Occipital lobe (tissue), 2 donors: ENCODE results near the gene PPP1R3E. TPM values are rescaled to one million over a fixed set of nuclear protein-coding genes. Genes with fewer than 3 reads are reported as not detected.
A peak's percentile ranks its signal among the peaks of the same experiment; 100 is the strongest.
"Not testable (repeated sequence)": the region's sequence is repeated elsewhere in the genome, so short reads cannot be mapped to it uniquely, and the experiment has no call there.

Experiments used
- DNase-seq: peaks from one replicate; lab custom pipeline; 2025; lab: John Stamatoyannopoulos, UW
- total RNA-seq: library from RNA; depleted of rRNA; stranded (reverse); fragments of >200 nt; gene quantifications from one replicate; pipeline ENCODE4 v1.2.3, GENCODE V29; 2014

The PPP1R3E gene, protein sequence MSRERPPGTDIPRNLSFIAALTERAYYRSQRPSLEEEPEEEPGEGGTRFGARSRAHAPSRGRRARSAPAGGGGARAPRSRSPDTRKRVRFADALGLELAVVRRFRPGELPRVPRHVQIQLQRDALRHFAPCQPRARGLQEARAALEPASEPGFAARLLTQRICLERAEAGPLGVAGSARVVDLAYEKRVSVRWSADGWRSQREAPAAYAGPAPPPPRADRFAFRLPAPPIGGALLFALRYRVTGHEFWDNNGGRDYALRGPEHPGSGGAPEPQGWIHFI
- total RNA-seq: 5.8 TPM

DNA sequence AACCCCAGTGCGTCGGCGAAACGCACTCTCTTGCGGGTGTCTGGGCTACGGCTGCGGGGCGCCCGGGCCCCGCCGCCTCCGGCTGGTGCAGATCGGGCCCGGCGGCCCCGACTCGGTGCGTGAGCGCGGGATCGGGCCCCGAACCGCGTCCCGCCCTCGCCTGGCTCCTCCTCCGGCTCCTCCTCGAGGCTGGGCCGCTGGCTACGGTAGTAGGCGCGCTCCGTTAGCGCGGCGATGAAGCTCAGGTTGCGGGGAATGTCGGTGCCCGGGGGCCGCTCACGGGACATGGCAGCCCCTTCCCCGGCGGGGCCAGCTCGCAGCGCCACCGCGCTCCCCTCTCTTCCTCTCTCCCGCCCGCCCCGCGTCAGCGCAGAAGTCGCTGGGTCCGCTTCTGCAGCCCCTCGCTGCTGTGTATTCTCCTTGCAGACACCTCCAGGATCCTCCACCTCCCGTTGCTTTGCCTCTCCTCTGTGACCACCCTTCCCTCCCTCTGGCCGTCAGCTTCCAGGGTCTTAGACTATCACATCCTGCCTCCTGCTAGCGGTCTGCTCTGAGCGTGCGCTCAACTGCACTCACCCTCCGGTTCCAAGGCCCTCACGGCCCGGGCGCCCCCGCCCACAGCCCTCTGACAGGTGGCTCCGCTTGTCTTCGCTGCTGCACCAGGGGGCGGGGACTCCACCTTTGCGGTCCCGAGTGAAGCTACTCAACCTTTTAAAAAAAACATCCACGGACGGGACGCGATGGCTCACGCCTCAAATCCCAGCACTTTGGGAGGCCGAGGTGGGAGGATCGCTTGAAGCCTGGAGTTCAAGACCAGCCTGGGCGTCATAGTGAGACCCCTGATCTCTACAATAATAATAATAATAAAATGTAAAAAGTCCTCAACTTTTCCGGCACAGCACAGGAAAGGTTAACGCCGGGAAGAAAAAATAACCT, at the start of gene PPP1R3E:
Gene PPP1R3E (minus strand): TSS at position 570 of the 936 bp plus-strand sequence. CDS start 283 bp downstream, at position 287.
- DNase-seq: peak; percentile 61

DNA sequence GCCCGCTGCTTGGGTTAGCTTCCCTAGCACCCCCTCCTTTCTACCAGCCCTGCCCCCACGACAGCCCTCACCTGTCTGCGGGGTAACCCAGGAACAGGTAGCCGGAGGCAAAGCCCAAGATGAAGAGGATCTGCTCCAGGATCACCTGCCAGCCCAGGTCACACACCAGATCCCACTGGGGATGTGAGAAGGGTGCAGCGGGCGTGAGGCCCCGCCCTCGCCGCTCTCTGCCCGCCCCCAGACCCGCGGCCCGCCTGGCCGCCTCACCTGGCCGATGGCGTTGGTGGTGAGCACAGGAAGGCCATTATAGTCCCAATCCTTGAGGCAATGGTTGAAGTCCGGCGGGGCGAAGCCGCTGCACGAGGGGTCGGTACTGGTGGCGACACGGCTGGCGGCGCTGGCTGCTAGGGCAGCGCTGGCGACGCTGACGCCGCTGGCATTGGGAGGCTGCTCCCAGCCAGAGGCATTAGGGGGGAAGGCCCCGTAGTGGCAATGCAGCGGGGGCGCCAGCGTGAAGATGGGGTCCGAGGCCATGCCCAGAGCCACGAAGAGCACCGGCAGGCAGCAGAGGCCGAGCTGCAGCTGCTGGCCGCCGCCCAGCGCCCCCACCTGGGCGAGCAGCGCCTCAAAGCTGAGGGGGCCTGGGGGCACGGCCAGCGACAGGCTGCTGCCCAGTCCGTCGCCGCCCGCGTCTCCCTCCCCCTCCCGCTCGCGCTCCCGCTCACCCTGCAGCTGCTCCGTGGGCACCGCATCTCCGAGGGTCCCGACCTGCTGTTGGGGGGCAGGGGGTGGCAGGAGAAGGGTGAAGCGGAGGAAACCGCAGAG, 49.2 kb upstream of the PPP1R3E start:
- no peak for DNase-seq

DNA sequence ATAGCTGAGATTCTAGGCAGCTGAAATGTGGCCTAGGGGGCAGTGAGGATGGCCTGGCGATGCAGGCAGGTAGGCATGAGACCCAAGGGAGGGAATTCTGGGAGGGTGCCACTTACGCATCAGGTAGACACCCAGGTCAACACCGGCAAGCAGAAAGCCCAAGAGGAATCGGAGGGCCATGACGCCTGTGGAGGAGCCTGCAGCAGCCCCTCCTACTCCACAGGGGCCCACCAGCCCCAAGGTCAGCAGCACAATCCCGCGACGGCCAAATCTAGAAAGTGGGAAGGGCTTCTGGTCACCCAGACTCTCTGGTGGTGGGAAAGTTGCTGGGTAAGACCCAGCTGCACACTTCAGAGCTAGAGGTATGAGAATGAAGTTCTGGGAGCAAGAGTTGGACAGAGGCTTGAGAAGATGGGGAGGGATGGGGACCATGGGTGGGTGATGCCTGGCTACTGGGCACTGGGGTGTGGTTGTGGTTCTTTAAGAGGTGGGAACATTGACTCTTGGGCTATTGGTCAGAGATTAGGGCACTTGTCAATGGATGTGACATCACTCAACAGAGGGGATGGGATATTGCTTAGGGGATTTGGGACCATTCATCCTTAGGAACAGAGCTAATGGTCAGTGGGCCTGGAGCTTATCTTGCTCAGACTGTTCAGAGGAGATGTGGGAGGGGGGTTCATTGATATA, 46.6 kb upstream of the PPP1R3E start:
- no peak for DNase-seq

DNA sequence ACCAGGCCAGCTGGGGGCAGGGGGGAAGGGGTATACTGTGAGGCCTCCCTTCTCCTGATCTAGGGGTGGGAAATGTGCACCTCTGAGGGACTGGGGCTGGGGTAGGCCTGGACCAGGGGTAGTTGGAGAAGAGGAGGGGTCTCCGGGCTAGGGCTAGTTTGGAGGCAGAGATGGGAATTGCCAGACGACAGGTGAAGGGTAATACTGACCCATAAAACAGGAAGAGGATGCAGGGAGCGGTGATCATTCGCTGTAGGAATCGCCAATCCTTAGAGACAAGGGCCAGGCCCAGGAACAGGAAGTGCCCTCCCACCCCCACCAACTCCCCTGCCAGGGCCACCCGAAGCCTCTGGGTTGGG, 45.6 kb upstream of the PPP1R3E start:
- no peak for DNase-seq

DNA sequence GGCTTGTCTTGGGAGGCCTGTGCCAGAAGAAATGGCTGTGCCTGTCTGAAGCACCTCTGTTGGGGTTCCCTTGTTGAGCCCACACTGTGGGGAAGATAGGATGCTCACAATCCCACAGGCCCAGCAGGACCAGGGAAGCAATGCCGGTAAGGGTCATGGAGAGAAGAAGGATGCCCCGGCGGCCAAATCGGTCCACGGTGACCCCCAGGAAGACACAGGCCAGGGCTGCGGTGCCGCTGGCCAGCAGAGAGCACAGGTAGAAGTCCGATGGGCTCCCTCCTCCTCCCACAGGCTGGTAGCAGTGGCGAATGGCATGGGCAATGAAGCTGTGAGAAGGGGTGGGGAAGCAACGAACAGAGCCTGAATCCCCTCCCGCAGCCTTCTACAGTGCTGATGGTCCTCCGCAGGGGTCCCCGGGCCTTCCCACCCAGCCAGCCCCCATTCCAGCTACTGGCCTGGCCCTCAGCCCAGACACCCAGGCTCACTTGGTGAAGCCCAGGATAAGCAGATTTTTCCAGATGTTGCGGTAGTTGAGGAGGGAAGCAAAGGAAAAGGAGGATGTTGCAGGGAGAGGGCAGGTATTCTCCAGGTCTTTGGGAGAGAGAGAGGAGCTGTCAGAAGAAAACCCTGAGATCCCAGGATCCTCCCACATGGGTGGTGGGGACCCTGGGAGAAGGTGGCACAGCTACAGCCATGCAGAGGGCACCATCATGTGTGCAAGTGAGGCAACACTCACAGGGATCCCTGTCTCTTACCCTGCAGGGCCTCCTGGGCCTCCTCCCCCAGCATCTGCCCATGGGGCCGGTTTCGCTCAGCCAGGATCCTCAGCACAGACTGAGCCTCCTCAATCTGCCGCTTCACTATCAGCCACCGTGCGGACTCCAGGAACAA, 45.0 kb upstream of the PPP1R3E start:
- no peak for DNase-seq

DNA sequence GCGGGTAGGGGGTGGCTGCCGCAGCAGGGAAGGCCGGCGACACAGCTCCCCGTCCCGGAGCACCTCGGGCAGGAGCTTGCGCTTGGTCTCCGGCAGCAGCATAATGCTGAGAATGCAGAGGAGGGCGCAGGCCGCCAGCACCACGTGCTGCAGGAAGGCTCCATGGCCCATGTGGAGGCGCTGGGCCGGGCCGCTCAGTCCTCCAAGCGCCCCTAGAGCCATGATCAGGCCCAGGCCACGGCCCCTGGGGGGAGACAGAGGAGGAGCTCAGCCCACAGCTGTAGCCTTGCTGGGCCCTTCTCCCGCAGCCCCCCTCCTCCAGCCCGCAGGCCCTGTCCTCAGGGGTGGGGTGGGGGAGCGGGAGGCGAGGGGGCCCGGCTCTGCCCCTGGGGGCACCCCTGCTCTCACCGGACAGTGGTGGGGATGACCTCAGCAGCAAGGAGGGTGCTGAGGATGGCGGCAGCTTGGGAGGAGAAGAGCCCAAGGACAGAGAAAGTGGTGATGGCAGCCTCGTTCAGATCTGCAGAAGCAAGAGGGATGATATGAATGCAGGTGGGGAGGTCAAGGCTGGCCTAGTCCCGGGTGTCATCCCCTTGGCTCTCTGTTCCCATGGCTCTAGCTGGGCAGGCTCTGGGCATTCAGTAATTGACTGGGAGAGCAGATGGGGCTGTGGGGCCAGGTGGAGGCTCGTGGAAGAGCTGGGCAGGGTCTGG, 44.2 kb upstream of the PPP1R3E start:
- DNase-seq: no peak

DNA sequence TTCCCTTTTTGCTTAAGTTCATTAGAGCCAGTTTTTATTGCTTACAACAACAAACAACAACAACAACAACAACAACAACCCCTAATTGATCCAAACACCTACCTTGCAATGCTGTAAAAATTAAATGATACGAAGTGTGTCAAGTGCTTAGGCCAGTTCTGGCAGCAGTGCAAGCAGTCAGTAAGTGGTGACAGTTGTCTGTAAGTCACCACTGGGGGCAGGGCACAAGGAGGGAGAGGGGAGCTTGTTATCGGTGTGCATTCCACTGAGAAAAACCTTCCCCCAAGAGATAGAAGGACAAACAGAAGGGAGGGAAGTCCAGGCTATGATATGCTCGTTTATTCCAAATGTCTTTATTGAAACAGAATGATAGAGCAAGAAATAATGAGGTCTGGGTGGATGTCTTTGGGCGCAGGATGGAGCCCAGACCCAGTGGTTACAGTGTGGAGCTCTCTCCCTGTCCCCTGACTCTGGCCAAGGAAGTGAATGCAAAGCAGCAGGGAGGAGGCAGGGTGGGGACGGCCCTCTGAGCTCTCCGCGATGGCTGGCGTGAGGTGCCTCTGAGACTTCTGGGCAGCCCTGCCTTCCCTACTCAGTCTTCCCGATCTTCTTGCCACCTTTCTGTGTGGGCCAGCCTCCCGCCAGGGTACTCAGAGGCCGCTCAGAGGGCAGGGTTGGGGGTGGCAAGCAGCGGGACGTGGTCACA, 43.5 kb upstream of the PPP1R3E start:
- no peak for DNase-seq

DNA sequence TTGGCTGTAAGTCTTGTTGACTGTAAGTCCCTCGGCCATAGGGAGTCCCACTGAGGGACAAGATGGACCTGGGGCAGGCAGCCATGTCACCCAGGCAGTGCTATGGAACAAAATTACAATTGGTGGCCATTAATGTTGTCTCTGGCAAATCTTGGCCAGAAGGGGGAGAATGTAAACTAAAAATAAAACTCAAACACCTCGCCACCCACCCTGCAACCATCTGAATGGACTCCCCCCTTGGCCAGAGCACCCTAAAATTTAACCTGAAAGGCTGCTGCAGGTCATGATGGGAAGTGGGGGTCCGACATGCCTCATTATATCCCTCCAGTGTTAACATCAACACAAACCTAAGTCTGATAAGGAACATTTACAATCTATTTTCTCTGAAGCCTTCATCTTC, 41.8 kb upstream of the PPP1R3E start:
- DNase-seq: no peak

DNA sequence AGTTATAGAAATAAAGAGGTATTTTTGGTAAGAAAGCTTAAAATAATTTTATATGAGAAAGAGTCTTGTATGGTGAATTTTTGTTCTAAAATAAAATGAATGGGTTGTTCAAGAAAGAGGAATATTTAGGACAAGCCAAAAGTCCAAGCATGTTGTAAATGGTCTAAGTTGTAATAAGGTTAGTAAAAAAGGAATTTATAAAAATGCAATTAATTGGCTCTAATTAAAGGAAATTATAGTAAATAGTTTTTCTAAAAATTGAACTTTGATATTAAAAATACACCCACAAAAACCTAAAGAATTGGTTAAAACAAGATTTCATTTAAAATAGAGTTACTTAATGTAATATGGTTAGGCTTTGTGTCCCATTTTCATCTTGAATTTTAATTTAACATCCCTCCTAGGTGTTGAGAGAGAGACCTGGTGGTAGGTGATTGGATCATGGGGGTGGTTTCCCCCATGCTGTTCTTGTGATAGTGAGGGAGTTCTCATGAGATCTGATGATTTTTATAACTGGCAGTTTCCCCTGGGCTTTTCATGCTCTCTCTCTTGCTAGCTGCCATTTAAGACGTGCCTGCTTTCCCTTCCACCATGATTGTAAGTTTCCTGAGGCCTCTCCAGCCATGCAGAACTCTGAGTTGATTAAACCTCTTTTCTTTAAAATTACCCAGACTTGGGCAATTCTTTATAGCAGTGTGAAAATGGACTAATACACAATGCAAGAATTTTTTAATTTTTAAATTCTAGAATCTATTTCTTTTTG, 37.0 kb upstream of the PPP1R3E start:
- DNase-seq: no peak

DNA sequence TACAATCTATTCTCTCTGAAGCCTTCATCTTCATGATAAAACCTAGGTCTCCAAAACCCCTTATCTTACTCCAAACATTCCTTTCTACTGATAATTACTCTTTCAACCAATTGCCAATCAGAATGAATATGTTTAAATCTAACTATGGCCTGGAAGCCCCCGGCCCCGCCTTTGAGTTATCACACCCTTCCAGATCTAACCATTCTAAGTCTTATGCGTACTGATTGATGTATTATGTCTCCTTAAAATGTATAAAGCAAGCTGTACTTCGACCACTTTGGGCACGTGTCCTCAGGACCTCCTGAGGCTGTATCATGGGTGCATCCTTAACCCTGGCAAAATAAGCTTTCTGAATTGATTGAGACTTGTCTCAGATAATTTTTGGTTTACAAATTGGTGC, 33.0 kb upstream of the PPP1R3E start:
- no peak for DNase-seq

DNA sequence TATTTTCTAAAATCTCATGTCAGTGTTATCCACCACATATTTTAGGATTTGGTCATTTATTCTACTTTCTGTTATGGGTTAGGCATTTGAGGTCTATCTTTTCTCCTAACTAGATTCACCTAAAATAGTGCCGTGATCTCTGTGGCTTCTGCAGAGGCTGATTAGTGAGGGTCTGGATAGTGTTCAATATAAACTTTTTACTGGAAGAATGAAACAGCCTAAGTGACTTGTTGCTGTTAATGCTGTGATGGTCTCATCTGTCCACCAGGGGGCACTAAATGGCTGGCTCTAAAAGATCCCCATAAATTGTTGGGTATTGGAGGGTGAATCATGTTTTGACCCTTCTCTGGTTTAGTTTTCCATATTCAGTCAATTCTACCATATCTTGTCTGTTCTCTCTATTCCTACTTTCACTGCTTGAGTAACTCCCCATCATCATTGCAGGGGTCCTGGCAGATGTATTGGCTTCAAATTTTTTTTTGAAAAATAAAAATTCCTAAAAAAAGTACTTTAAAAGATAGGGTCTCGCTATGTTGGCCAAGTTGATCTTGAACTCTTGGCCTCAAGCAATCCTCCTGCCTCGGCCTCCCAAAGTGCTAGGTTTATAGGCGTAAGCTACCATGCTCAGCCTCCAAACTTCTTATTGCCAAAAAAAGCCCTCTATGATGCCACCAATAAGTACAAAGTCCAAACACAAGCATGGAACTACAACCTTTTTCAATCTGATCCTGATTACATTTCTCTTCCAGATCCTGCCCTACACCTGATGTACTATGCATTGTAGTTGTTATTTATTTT, 25.5 kb upstream of the PPP1R3E start:
- peak; percentile 53 for DNase-seq

DNA sequence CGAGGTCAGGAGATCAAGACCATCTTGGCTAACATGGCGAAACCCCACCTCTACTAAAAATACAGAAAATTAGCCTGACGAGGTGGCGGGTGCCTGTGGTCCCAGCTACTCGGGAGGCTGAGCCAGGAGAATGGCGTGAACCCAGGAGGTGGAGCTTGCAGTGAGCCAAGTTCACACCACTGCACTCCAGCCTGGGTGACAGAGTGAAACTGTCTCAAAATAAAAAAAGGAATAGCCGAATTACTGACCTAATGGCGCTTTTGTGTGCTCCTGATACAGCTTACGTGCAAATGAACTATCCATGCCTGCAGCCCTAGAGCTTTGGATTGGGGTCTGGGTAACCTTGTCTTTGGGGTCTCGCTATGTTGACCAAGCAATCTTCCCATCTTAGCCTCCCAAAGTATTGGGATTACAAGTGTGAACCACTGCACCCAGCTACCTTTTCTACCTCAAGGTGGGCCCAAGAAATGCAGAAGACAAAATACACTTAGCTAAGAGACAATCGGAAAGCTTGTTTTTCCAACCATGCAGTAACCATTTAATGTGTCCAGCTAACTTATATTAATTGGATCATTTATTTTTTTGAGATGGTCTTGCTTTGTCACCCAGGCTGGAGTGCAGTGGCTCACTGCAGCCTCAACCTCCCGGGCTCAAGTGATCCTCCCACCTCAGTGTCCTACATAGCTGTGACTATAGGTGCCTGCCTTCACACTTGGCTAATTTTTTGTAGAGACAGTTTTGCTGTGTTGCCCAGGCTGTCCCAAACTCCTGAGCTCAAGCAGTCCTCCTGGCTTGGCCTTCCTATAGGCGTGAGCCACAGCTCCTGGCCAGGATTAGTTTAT, 24.1 kb upstream of the PPP1R3E start:
- no peak for DNase-seq

DNA sequence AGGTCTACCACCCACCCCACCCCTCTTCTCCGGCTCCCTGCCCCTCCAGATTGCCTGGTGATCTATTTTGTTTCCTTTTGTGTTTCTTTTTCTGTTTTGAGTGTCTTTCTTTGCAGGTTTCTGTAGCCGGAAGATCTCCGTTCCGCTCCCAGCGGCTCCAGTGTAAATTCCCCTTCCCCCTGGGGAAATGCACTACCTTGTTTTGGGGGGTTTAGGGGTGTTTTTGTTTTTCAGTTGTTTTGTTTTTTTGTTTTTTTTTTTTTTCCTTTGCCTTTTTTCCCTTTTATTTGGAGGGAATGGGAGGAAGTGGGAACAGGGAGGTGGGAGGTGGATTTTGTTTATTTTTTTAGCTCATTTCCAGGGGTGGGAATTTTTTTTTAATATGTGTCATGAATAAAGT, 23.1 kb upstream of the PPP1R3E start:
- DNase-seq: not testable (repeated sequence)

DNA sequence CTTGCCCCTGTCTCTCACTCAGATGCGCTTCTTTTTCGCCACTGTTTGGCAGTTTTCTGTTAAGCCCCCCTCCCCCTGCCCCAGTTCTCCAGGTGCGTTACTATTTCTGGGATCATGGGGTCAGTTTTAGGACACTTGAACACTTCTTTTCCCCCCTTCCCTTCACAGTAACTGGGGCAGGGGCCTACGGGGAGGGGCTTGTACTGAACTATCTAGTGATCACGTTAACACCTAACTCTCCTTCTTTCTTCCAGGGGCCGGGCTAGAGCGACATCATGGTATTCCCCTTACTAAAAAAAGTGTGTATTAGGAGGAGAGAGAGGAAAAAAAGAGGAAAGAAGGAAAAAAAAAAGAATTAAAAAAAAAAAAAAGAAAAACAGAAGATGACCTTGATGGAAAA, 22.3 kb upstream of the PPP1R3E start:
- DNase-seq: no peak

DNA sequence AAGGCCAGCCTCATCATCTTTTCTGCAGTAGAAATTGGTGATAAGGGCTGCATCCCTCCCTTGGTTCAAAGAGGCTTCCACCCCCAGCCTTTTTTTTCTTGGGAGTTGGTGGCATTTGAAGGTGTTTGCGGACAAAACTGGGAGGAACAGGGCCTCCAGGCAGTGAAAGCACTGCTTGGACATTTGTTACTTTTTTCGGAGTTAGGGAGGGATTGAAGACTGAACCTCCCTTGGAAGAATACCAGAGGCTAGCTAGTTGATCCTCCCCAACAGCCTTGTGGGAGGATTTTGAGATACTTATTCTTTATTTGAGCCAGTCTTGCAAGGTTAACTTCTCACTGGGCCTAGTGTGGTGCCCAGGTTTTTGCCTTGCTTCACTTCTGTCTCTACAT, 21.8 kb upstream of the PPP1R3E start:
- no peak for DNase-seq

DNA sequence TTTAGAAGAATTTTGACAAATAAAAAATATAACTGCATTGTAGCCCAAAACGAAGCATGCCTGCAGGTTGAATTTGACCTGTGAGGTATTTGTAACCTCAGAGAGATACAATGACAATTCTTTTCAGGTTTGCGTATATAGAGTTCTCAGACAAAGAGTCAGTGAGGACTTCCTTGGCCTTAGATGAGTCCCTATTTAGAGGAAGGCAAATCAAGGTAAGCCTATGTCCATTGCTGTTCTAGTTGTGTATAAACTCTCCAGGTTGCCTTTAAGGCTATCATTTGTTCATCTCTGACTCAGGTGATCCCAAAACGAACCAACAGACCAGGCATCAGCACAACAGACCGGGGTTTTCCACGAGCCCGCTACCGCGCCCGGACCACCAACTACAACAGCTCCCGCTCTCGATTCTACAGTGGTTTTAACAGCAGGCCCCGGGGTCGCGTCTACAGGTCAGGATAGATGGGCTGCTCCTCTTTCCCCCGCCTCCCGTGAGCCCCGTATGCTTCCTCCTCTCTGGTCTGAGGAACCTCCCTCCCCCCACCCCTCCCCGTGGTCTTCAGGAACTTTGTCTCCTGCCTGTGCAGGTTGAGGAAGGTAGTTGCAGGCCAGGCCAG, 21.3 kb upstream of the PPP1R3E start:
- no peak for DNase-seq
